ENCODE measurements around the gene TTLL12. TPM values are rescaled to one million over a fixed set of nuclear protein-coding genes. Genes with fewer than 3 reads are reported as not detected.
A peak's percentile ranks its signal among the peaks of the same experiment; 100 is the strongest.

TTLL12 gene
- total RNA-seq, 1 donor from 2014 or later = 23.6 TPM

DNA sequence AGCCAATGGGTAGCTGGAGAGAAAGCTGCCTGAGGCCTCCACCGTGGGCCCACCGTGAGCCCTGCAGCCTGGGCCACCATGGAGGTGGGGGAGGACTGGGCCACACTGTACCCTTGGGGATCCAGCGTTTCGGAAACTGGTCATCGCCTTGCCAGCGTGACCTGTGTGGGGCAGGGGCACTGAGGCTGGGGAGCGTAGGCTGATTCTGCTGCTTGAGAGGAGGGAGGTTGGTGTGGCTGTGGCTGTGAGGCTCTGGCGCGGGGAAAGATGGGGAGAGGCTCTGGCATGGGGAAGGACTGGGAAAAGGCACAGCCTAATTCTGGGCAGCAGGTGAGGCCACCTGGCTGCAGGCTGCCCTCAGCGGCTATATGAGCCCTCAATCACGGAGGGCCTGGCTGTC is 12.6 kb upstream of the TTLL12 start:
- no peak for DNase-seq

DNA sequence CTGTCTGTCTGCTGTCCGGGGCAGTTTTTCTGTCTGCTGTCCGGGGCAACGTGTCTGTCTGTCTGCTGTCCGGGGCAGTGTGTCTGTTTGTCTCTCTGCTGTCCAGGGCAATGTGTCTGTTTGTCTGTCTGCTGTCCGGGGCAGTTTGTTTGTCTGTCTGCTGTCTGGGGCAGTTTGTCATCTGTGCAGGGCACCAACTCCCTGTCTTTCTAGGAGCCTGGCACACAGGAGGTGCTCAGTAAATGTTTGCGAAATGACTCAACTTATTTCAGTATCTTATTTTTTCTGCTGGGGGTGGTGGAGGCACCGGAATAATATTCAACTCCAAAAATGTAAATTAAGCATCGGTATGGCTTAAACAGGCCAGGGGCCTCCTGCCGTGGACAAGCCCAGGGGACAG is 12.0 kb upstream of the TTLL12 start:
- DNase-seq = no peak

GRCh38 chr22:43198126-43198525 is 11.2 kb upstream of the TTLL12 start:
- DNase-seq = no peak

GRCh38 chr22:43197271-43197941 is 10.5 kb upstream of the TTLL12 start:
- no peak for DNase-seq

DNA sequence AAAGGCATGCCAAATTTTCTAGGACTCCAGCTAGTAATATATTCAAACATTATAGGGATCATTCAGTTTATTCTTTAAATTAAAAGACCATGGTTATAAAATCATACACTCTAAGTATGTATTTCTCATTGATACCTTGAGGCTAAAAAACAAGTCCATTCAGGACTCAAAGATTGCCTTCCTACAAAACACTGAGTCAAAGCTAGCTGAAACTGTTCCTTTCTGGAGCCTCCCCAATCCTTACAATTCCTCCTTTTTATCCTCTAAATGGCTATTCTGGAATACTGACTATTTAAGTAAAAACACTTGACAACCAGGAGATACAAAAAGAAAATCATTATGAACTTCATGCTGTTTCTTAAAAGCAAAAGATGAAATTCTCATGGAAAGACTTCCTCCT is 4.9 kb upstream of the TTLL12 start:
- no peak for DNase-seq

DNA sequence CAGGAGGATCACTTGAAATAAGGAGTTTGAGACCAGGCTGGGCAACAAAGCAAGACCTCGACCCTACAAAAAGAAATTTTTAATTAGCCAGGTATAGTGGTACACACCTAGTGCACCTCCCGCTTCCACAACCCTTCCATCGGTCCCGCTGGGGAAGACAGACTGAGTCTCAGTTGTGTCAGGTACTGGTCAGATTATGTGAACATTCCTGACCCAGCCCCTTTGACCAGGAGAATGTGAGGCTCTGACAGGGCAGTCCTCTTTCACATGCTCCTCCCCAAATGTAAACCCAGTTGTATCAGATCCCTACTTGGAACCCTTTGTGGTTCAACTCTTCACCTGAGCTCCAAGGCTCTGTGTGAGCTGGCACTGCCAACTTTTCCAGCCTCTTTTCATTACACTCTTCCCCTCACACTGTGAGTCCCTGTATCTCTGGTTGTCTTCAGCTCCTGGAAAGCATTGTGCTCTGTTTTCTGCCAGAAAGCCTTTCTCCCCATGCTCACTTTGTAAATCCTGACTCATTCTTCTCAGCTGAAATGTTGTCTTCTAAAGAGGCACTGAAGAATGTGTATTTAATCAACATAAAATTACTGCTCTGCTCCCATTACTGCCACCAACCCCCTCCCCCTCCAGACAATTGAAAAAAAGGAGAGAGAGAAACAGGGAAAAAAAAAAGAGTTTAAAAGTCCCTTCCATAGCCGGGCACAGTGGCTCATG is 2.1 kb upstream of the TTLL12 start:
- no peak for DNase-seq

DNA sequence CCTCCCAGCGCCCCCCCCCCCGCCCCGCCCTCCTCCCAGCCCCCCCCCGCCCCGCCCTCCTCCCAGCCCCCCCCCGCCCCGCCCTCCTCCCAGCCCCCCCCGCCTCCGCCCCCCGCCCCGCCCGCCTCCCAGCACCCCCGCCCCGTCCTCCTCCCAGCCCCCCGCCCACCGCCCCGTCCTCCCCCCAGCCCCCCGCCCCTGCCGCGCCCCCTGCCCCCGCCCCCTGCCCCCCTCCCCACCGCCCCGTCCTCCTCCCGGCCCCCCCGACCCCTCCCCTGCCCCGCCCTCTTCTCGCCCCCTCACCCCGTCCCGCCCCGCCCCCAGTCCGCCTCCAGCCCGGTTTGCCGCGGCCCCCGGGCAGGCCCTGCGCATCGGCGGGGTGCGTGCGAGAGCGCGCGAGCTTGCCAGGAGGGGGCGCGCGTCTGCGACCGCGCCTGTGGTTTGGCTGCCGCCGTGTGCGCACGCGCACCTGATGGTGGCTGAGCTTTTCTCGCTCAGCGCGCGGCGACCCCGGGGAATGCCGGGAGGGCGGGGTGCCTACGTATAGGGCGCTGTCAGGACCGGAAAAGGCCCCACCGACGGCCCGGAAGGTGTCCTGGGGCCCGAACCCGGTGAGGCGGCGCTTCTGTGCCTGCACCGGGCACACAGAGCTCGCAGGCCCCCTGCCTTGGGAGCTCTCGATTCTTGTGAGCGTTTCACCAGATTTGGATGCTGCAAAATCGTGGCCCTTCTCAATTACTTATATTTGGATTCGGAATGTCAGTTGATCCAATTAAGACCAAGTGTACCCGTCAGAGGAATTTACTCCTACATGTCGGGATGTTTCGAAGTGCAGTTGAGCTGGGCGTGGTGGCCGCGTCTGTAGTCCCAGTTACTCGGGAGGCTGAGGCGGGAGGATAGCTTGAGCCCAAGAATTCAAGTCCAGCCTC is 501 bp upstream of the TTLL12 start:
- peak; percentile 98 for DNase-seq

DNA sequence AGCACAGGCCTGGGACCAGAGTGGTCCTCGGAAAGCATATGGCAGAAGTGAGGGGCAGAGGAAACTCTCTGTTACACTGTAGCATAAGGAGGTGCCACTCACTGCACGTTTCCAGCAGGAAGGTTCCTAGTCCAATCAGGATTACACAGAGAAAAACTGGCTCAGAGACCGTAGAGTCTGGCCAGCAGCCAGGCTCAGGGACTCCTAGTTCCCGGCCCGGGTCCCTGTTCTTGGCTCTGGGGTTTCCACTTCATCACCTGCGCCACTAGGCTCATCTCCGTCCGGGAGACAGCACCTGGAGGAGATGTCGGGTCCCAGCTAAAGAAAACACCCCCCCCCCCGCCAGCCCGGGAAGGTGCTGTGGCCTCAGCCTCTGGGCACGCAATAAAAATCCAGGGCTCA is 1.1 kb downstream of the TTLL12 start:
- DNase-seq = peak; percentile 70

- no peak for DNase-seq
Observed at GRCh38 chr22:43183496-43184277, 3.2 kb downstream of the TTLL12 start.

- DNase-seq = no peak
Observed at GRCh38 chr22:43182726-43183125, 4.2 kb downstream of the TTLL12 start.

GRCh38 chr22:43182118-43182517 is 4.8 kb downstream of the TTLL12 start:
- no peak for DNase-seq

GRCh38 chr22:43181321-43182076 is 5.4 kb downstream of the TTLL12 start:
- no peak for DNase-seq

DNA sequence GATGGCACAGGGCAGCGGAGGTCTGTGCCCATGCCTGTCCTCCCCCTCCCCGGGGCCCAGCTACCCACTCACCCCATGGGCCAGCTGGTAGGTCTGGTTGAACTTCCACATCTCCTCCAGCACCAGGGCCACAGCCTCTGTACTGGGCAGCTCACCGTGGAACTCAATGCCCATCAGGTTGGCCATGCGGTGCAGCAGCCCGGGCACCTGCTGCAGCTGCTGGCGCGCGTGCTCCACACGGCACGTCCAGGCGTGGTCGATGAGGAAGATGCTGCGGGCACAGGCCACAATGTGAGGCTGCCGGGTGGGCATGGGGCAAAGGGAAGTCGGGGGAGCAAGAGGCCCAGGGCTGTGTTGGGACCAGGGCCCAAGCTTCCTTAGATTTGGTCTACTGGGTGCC is 6.3 kb downstream of the TTLL12 start:
- DNase-seq = no peak

DNA sequence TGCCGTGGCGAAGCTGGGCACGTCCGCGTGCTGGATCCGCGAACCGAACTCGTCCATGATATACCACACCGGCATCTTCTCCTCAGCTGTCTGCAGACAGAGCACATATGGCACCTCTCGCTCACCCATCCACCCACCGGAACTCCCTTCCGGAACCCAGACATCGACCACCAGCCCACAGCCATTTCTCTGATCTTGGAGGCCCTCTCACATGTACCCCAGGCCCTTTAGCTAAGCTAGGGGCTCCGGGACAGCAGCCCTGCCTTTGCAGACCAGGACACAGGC is 7.1 kb downstream of the TTLL12 start:
- no peak for DNase-seq

- DNase-seq = no peak
Observed at GRCh38 chr22:43179146-43179910, 7.6 kb downstream of the TTLL12 start.

GRCh38 chr22:43177479-43177878 is 9.5 kb downstream of the TTLL12 start:
- no peak for DNase-seq

DNA sequence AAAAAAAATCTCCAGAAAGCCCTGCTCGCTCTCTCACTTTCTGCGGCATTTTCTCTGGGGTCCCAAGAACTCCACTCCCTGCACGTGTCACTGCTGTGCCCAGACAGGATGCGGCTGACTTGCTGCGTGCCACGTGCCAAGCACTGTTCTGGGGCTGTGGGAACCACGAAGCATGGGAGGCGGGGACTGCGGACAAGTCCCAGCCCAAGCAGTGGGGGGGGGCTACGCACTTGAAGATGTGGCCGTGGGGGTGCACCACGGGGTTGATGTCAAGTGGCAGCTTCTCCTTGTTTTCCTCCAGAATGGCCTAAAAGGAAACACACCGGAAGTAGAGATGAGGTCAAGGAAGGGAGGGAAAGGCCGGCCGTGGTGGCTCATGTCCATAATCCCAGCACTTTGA is 10.8 kb downstream of the TTLL12 start:
- no peak for DNase-seq

GRCh38 chr22:43174941-43175531 is 11.9 kb downstream of the TTLL12 start:
- DNase-seq = no peak

DNA sequence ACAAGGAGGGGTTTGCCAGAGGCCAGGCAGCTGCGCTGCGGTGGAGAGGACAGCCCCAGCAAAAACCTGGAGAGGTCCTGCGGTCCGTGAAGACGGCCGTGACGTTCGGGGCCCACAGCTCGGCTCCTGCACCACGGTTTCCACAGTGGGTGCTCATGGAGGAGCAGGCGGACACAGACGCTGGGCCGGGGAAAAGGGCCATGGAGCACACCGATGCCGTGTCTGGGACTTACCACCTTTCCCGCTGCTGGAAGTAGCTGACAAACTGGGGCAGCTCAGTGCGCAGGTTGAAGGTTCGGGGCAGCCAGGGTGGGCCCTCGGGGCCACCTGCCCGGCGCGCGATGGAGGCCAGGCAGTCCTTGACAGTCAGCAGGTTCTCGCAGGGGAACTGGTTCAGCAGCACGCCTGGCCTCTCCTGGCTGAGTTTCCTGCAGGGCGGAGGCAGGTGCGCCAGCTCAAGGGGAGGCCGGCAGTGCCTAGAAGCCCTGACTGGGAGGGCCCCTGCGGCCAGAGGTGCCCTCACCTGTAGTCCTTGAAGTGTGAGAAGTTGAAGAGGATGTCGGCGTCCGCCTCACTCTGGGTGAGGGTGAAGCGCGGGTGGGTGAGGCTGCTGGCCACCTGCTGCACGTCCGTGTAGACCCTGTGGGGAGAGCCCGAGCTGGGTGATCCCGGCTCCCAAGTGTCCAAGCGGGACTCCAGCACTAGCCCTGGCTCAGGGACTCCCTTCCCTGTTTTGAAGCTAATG is 12.8 kb downstream of the TTLL12 start:
- DNase-seq = no peak

DNA sequence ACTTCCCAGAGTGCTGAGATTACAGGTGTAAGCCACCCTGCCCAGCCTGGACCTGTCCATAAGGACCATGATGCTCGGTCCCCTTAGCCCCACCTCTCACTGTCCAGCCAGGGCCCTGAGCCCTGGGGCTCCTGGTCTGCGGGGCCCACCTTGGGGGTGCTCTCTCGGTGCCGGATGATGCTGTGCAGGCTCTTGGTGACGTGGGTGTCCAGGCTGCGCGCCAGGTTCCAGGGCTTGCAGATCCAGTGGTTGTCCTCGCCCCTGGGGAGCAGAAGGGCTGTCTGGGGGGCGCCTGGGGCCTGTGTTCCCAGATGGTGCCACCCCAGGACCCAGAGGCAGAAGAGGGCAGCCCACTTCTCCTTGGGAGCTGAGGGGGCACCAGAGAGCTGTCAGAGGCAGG is 13.4 kb downstream of the TTLL12 start:
- no peak for DNase-seq

Data from tongue (tissue), 2 donors.